Ascending aorta (tissue), 2 donors: Measurements from ENCODE around the gene DGKI. TPM values are rescaled to one million over a fixed set of nuclear protein-coding genes. Genes with fewer than 3 reads are reported as not detected.

Source experiments
- DNase-seq, 2 donors: peaks; one replicate each; pipeline ENCODE4 v3.0.0-alpha.2; 2019; ENCODE audit warnings: low spot score in 2 of 2
- H3K27ac ChIP-seq, 2 donors: fragments of 200-600 bp; sonication (generic); one replicate each; pipeline ENCODE4 v1.5.1; 2016 to 2017; ENCODE audit warnings: mild to moderate bottlenecking in 1 of 2
- H3K27me3 ChIP-seq: fragments of 200-600 bp; sonication (generic); one replicate; pipeline ENCODE4 v1.5.1; 2017
- H3K36me3 ChIP-seq, 2 donors: fragments of 200-600 bp; sonication (generic); one replicate each; pipeline ENCODE4 v1.5.1; 2016
- H3K4me1 ChIP-seq, 2 donors: fragments of 200-600 bp; sonication (generic); one replicate each; pipeline ENCODE4 v1.5.1; 2016 to 2017; ENCODE audit warnings: mild to moderate bottlenecking in 1 of 2
- H3K4me3 ChIP-seq, 2 donors: fragments of 200-600 bp; sonication (generic); one replicate each; pipeline ENCODE4 v1.5.1; 2016 to 2017; ENCODE audit warnings: mild to moderate bottlenecking in 1 of 2
- H3K9me3 ChIP-seq, 2 donors: fragments of 200-600 bp; sonication (generic); one replicate each; pipeline ENCODE4 v1.5.1; 2016
- CTCF ChIP-seq, 3 experiments: fragments of 200-600 bp in 2 of 3; fragments of 450-650 bp in 1 of 3; sonication (generic) in 2 of 3; IDR thresholded peaks; one replicate each; pipeline ENCODE4 v1.5.1; 2016 to 2019; ENCODE audit warnings: antibody characterized with exemption in 3 of 3, mild to moderate bottlenecking in 1 of 3, moderate library complexity in 1 of 3
- intact Hi-C: fragments of 100-400 bp; cut with DNase I; formaldehyde crosslinking; loops from one replicate; pipeline ENCODE4 v1.15.1; 2023
- total RNA-seq: library from RNA; depleted of rRNA; stranded (reverse); fragments of >200 nt; gene quantifications from one replicate; pipeline ENCODE4 v1.1.0, GENCODE V29; 2016

DGKI gene
- total RNA-seq, 1 donor from 2014 or later: 13.4 TPM

GRCh38 chr7:137848095-137848494 is 1.3 kb upstream of the DGKI start:
- H3K4me1 ChIP-seq: no peaks in the 10 kb centered on the region
- no peak overlapping the region for H3K27ac ChIP-seq
- DNase-seq: no peak
- intact Hi-C loops: loop anchor here (5.0 kb wide), 1 partner anchor 81 kb away; no protein-coding TSS in a partner anchor
- TF ChIP-seq CTCF (IDR thresholded peaks at IDR 0.05): no peak
- H3K4me3 ChIP-seq: no peak overlapping the region
- no peaks in the 10 kb centered on the region for H3K36me3 ChIP-seq
- H3K27me3 ChIP-seq: no peaks in the 10 kb centered on the region
- no peaks in the 10 kb centered on the region for H3K9me3 ChIP-seq

- intact Hi-C loops: loop anchor here (2.0 to 5.0 kb wide), 3 partner anchors 33 to 191 kb away; no protein-coding TSS in a partner anchor
- H3K4me1 ChIP-seq: no peaks in the 10 kb centered on the region
- no peak for TF ChIP-seq CTCF (IDR thresholded peaks at IDR 0.05)
- no peaks in the 10 kb centered on the region for H3K9me3 ChIP-seq
- no peak for DNase-seq
- no peaks in the 10 kb centered on the region for H3K36me3 ChIP-seq
- peak overlapping the region; percentile 31 to 39 for H3K27ac ChIP-seq
- no peaks in the 10 kb centered on the region for H3K27me3 ChIP-seq
- peak overlapping the region; percentile 68 to 78 for H3K4me3 ChIP-seq
Observed at GRCh38 chr7:137847568-137848050, 835 bp upstream of the DGKI start.

- peak overlapping the region; percentile 68 to 78 for H3K4me3 ChIP-seq
- DNase-seq: no peak
- intact Hi-C loops: loop anchor here (2.0 to 5.0 kb wide), 3 partner anchors 34 to 190 kb away; no protein-coding TSS in a partner anchor
- H3K4me1 ChIP-seq: no peaks in the 10 kb centered on the region
- TF ChIP-seq CTCF (IDR thresholded peaks at IDR 0.05): no peak
- H3K9me3 ChIP-seq: no peaks in the 10 kb centered on the region
- H3K27ac ChIP-seq: no peak overlapping the region
- H3K36me3 ChIP-seq: no peaks in the 10 kb centered on the region
- H3K27me3 ChIP-seq: no peaks in the 10 kb centered on the region
Observed at GRCh38 chr7:137846549-137846826, 286 bp downstream of the DGKI start.

- no peak for DNase-seq
- peaks cover 0 to 4% of the 10 kb centered on the region in 2 donors for H3K4me1 ChIP-seq
- no peak overlapping the region for H3K27ac ChIP-seq
- no peak overlapping the region for H3K4me3 ChIP-seq
- intact Hi-C loops: loop anchor here (5.0 kb wide), 1 partner anchor 78 kb away; no protein-coding TSS in a partner anchor
- no peak for TF ChIP-seq CTCF (IDR thresholded peaks at IDR 0.05)
- no peaks in the 10 kb centered on the region for H3K9me3 ChIP-seq
- H3K27me3 ChIP-seq: no peaks in the 10 kb centered on the region
- H3K36me3 ChIP-seq: no peaks in the 10 kb centered on the region
Observed at GRCh38 chr7:137844677-137845425, 1.9 kb downstream of the DGKI start.

GRCh38 chr7:137839903-137840779 is 6.6 kb downstream of the DGKI start:
- Histone ChIP-seq H3K27ac (peak overlapping the region; percentile 3 to 56), H3K9me3 (no peaks in the 10 kb centered on the region), H3K27me3 (no peaks in the 10 kb centered on the region), H3K36me3 (no peaks in the 10 kb centered on the region), H3K4me3 (no peak overlapping the region), H3K4me1 (peaks cover 7 to 28% of the 10 kb centered on the region in 2 donors)
- no peak for TF ChIP-seq CTCF (IDR thresholded peaks at IDR 0.05)
- no peak for DNase-seq
- intact Hi-C loops: loop anchor here (5.0 kb wide), 1 partner anchor 162 kb away; the partner anchor contains the start of gene CREB3L2
